Endometrium (tissue), 2 donors: ENCODE data around the gene TRPM2.
"Not testable (repeated sequence)": the region's sequence is repeated elsewhere in the genome, so short reads cannot be mapped to it uniquely, and the experiment has no call there.

ENCODE experiments used
- FAIRE-seq: peaks from 2 replicates; lab custom pipeline; 2012; peaks lifted over from hg19 to GRCh38; lab: Jason Lieb, UNC
- donor health status: control.
- donor health status: control.

Gene TRPM2

DNA sequence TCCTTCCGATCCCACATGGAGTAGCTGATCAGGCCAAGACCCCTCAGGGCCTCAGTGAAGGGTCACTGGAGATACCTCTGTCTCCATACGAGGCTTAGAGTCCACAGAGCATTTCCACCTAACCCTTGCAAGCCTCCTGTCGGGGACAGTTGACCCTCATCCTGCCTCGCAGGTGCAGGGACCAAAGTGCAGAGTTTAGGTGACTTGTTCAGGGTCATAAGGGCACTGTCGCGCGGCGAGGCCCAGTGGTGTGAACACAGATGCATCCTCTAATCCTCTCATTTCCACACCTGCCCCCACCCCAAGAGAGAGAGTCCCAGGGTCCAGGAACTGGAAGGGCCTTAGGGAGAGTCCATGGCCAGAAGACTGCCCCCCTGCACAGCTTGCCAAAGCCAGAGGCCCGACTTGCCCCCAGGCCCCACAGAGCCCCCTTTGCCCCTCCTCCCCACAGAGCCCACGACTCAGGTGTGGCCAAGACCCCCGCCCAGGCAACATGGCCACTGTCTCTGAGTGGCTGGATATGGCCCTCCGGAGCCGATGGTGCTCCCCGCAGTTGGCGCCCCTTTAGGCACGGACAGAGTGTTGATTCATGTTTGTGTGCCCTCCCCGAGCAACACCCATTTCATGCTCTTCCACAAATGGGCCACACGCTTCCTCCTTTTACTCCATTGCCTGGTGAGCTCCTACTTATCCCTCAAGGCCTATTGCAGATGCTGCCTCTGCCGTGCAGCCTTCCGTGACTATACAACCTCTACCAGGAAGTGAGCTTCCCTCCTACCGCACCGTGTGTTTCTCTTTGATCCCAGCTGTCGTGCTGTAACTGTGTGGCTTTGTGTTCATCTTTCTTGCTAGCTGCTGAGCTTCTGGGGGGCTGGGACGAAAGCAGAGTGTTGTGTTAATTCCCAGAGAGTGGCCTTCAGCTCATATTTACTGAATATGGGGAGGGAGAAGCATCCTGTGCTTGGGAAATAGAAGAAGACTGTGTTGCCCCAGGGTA, 1.7 kb downstream of the TRPM2 start:
- FAIRE-seq = no peak

DNA sequence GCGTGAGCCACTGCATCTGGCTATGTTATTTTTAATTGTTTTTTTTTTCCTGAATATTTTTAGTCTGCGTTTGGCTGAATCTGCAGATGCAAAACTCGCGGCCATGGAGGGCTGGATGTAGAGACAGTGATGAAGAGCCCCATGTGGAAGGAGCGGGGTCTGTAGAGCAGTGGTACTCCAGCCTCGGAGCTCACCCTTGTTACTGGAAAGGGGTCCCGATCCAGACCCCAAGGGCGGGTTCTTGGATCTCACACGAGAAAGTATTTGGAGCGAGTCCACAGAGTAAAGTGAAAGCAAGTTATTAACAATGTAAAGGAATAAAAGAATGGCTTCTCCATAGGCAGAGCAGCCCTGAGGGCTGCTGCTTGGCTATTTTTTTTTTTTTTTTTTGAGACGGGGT, 2.7 kb downstream of the TRPM2 start:
- no peak for FAIRE-seq

DNA sequence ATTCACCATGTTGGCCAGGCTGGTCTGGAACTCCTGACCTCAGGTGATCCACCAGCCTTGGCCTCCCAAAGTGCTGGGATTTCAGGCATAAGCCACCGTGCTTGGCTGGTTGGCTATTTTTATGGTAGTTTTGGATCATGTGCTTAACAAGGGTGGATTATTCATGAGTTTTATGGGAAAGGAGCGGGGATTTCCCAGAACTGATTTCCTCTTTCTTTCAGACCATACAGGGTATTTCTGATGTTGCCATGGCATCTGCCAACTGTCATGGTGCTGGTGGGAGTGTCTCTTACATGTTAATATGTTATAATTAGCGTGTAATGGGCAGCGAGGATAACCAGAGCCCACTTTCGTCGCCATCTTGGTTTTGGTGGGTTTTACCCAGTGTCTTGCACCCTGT, 3.2 kb downstream of the TRPM2 start:
- no peak for FAIRE-seq

DNA sequence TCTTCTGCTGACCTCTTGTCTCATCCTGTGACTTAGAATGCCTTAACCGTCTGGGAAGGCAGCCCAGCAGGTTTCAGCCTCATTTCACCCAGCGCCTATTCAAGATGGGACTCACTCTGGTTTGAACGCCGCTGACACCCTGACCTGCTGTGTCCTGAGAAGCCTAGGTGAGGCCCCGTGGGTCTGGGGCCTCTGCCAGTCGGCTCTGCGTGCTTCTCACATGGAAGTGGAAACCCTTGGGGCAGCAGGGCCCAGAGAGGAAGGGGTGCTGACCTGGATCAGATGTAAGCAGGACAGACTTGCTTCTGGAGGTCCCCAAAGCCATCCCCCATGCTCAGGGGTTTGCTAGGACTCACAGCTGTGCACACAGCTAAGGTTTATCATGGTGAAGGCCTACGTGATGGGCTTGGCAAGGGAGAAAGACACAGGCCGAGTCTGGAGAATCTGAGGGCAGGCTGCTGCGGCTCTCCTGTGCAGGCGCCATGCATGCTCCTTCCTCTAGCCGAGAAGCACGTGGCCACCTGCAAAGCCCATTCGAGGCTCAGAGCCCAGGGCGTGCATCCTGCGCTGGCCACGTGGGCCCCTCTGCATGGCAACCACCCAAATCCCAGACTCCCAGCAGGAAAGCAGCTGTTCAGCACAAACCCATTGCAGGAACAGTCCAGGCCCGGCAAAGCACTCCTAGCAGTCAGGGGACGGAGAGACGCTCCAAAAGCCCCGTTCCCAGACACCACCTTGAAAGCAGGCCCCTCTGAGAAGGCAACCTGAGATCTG, 3.8 kb downstream of the TRPM2 start:
- FAIRE-seq = no peak

DNA sequence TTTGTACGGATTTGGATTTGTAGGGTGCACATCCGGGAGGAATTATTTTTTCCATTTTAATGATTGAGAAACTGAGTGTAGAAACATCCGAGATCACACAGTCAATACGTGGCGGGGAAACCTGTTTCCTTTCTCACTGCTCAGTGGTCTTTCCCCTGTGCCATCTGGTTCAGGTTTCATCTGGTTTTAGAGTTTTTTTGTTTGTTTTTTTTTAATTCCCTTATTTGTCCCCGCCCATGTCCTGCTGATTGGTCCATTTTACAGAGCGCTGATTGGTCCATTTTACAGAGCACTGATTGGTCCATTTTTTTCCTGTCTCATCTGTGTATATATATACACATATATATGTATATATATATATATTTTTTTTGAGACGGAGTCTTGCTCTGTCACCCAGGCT, 6.0 kb downstream of the TRPM2 start:
- no peak for FAIRE-seq

DNA sequence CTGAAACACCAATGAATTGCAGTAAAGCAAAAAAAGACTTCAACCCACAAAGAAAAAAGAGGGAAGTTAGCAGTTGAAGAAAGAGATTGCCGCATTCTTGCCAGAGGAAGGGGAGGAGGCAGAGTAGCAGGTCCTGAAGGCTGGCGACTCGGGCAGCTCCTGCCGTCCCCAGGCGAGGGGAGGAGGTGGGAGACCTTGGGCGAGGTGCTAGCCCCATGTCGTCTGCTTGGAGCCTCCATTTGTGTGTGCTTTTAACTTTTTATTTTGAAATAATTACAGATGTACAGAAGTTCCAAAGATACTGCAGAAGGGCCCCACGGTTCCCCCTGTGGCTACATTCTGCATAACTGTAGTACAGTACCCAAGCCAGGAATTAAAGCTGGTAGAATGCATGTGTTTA, 6.7 kb downstream of the TRPM2 start:
- FAIRE-seq = no peak

DNA sequence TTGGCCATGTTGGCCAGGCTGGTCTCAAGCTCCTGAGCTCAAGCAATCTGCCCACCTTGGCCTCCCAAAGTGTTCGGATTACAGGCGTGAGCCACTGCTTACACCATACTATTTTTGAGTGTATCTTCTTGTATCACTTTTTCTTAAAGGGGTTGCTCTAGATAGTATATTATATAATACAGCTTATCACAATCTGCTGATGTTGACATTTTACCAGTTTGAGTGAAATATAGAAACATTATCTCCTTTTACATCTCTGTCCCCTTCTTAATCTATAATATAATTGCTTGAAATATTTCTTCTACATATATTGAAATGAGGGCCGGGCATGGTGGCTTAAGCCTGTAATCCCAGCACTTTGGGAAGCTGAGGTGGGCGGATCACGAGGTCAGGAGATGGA, 8.5 kb downstream of the TRPM2 start:
- not testable (repeated sequence) for FAIRE-seq

DNA sequence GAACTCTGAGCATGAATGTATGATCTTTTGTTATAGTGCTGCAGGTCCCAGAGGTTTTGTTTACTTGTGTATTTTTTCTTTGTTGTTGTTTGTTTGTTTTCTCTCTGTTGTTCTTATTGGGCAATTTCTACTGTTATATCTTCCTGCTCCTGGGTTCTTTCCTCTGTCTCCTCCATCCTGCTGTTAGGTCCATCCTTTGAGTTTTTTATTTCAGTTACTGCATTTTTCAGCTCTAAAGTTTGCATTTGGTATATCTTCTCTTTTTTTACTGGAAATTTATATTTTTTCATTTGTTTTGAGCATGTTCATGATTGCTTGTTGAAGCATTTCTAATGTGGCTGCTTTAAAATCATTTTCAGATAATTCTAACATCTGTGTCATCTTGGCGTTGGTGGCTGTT, 9.9 kb downstream of the TRPM2 start:
- no peak for FAIRE-seq

DNA sequence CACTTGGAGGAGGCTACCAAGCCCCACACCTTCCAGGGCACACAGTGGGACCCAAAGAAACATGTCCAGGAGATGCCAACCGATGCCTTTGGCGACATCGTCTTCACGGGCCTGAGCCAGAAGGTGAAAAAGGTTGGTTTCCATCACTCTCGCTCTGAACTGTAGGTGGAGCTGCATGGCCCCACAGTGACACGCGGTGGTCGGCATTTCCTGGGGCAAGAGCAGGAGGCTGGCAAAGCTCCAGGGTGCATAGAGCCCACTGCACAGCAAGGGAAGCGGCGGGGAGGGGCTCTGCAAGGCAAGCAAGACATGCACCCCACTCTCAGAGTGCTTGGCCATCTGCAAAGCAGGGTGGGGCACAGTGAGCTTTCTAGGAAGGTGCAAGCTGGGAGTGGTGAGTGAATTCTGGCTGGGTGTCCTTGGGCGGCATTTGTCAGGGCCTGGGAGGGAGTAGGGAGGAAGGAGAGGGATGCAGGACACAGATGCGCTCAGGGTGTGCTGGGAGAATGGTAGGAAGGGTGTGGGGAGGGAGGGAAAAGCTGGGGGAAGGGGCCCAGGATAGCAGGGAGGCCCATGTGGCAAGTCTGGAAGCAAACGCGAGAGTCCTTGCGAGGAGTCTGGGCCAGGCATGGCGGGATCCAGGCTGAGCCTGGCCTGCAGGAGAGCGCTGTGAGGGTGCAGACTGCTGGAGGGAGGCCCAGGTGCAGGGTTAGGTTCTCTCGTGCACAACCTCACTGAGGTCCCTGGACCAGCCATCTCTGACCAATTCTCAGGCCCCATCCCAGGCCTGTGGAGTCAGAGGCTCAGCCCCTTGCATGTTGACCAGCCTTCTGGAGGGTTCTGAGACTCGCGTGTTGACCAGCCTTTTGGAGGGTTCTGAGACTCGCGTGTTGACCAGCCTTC, 11.0 kb downstream of the TRPM2 start:
- FAIRE-seq = no peak

DNA sequence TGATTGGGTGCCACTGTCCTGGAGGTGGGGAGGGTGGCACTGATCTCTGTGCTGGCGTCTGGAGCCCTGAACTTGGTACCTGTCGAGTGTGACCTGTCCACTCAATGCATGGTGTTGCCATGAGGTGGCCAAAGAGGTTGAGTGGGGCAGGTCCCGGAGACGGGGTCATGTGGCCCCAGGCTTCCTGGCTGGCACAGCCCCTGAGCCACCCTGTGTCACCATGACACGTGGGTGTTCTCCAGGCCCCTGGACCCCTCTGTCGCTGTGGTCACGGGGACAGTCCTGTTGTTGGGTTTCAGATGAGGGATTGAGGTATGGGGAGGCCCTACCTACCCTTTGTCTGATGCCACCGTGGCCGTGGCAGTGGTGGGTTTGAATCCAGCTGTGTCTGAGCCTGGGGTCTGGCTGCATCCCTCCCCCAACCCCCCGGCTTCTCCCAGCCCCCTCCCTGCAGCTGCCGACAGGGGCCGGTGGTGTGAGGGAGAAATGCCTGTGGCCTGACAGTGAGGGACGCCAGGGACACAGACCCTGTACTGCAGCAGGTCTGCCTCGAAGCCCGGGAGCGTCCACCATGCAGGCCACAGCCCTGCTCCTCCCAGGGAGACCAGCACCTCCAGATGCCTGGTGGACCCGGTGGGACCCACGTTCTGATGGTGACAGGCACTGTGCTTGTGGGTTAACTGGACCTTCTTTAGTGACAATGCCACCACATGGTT, 12.0 kb downstream of the TRPM2 start:
- FAIRE-seq = no peak

DNA sequence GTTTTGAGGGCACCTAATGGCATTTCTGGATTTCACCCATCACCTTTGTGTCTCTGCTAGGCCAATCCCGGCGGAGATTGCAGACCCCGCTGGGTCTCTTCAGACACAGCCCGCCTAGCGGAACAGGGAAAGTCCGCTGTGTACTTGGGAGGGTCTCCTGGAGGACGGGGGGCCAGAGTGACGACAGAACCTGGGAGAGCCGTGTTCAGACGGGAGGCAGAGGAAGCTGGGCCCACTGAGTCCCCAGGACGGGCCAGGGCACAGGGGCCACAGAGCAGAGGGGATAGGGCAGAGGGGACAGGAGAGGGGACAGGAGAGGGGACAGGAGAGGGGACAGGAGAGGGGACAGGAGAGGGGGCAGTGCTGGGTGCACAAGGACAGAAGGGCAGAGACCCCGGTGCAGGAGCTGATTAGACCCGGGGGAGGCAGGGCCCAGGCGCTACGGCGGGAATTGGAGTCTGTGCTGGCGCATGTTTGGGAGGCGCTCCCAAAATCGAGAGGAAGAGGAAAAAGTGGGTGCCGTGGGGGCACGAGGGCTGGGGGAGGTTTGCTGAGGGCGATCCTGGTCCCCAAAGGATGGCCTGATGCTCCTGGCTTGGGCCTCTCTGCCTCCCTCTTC, 12.7 kb downstream of the TRPM2 start:
- FAIRE-seq = no peak

DNA sequence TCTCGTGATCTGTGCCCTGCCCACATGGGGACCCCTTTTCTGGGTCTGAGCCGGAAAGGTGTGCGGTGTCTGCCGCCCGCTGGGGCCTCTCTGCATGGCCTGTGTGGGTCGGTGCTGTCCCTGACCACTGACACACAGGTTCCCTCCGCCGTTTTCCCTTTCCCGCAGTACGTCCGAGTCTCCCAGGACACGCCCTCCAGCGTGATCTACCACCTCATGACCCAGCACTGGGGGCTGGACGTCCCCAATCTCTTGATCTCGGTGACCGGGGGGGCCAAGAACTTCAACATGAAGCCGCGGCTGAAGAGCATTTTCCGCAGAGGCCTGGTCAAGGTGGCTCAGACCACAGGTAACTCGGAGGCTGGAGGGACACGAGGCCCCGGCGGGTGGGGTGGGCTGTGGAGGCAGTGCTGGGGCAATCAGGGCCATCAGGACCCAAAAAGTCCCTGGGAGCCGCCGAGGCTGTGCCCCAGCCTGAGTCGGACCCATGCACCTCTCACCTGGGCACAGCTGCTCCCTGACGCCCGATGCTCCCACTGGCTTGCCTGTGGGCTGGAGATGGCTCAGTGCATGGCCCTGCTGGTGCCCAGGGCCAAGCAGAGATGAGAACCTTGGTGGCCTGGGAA, 13.3 kb downstream of the TRPM2 start:
- no peak for FAIRE-seq

DNA sequence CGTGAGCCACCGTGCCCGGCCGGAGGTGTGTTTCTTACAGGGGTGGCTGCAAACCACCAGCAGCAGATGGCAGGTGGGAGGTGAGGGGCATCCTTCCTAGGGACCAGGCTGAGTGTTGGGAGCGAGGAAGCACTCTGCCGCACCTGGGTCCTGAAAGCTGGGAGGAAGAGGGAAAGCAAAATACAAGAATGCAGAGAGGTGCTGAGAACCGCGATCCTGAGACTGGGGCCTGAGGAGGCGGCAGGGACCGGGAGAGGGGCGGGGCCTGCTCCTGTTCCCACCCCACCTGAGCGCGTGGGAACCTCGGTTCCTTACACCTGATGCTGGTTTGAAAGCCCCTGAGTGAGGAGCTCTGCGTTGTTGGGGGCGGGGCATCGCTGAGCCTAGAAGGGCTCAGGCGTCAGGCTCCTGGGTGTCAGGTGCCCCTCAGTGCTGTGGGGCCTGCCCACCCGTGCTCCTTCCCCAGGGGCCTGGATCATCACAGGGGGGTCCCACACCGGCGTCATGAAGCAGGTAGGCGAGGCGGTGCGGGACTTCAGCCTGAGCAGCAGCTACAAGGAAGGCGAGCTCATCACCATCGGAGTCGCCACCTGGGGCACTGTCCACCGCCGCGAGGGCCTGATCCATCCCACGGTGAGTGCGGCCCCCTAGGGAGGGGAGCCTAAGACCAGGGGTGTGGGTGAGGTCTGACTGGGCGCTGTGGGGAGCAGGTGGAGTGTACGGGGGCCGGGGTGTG, 15.5 kb downstream of the TRPM2 start:
- FAIRE-seq = no peak

DNA sequence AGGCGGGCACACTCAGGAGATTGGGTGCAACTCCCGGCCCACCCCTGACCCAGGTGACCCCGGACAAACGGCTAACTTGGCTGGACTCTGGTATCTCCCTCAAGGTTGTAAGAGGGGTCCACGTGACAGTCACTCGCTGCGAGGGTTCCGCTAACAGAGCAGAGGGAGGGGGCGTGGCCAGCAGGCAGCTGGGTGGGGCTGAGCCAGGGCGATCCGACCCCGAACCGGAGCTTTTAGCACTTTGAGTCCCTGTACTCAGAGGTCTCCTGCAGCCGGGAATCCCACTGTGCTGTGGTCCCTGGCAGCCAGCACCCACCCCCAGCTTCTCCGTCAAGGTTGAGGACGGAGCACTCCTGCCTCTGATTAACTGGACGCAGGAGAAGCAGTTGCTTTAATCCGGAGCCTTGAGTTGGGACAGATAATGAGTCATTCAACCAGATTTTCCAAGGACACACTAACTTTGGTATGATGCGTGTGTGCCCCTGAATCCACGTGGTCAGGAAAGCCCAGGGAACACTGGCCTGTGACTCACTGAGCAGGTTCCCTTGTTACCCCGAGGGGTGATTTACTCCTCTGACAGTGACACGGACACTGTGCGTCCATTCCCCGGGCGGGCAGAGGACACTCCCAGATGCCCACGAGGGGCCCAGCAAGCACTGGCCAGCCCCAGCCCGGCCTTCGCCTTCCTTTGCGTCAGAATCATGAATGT, 16.8 kb downstream of the TRPM2 start:
- no peak for FAIRE-seq

DNA sequence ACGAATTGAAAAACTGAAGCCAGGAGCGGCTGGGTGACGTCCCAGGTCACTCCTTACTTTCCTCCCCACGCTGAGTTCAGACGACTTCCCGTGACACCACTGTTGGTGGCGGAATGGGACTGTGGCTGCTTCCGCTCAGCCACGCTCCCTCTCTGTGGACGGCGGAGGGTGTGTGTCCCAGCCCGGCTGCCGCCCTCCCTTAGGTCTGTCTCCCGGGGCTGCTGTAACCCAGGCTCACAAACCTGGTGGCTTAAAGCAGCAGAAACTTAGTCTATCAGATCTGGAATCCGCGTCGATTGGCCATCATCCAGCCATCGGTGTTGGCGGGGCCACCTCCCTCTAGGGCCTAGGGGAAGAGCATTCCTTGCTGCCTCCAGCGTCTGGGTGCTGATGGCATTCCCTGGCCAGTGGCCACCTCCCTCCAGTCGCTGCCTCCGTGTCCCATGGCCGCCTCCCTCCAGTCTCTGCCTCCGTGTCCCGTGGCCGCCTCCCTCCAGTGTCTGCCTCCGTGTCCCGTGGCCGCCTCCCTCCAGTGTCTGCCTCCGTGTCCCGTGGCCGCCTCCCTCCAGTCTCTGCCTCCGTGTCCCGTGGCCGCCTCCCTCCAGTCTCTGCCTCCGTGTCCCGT, 17.5 kb downstream of the TRPM2 start:
- no peak for FAIRE-seq

DNA sequence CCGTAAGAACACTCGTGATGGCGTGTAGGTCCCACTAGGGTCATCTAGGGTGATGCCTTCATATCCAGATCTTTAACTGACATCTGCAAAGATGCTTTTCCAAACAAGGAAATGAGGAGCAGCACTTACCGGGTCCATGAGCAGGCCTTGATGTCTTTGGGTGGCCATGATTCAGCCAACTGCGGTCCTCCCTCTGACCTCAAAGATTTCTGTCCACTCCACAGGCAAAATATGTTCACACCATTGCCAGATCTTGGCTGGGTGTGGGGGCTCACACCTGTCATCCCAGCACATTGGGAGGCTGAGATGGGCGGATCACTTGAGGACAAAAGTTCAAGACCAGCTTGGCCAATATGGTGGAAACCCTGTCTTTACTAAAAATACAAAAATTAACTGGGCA, 18.2 kb downstream of the TRPM2 start:
- no peak for FAIRE-seq

DNA sequence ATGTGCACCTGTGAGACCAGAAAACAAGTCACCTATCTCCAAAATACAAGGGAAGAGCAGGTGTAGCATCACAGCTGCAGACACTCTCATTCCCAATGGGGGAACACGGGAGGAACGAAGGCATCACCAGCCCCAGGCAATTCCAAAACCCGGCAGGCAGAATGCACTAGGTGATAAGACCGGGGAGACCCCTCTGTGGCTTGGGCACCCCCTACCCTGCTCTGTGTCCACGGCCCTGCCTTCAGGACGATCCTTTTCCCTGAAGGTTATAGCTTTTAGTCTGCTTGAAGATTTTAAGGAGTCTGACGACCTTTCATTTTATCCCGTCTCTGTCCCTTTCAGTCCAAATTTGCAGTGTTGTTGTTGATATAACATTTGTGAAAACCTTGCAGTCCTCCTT, 19.2 kb downstream of the TRPM2 start:
- FAIRE-seq = no peak

DNA sequence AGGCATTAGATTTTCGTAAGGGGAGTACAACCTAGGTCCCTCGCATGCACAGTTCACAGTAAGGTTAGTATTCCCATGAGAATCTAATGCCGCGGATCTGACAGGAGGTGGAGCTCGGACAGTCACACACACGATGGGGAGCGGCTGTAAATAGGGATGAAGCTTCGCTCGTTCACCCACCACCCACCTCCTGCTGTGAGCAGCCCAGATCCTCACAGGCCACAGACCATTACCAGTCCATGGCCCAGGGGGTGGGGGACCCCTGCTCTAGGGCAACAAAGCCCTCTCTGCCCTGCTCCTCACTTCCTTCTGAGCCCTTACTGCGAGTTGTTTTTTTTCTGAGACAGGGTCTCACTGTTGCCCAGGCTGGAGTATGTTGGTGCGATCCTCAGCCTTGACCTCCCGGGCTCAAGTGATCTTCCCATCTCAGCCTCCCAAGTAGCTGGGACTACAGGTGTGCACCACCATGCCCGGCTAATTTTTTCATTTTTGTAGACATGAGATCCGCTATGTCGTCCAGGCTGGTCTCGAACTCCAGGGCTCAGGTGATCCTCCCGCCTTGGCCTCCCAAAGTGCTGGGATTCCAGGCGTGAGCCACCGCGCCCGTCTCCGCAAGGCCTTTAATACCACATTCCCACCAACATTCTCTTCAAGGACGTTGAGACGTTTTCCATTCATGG, 21.3 kb downstream of the TRPM2 start:
- no peak for FAIRE-seq
